Thoracic aorta (tissue), 2 donors: ENCODE measurements around the gene AMPD3. TPM values are rescaled to one million over a fixed set of nuclear protein-coding genes. Genes with fewer than 3 reads are reported as not detected.

Source experiments
- ATAC-seq: fragments of 150-250 bp; one replicate; pipeline ENCODE4 v1.8.0; 2017; ENCODE audit warnings: low read depth; ENCODE audit not compliant: insufficient number of reproducible peaks, low FRiP score
- DNase-seq: peaks from one replicate; pipeline ENCODE4 v3.0.0-alpha.2; 2020; ENCODE audit warnings: low spot score
- H3K27ac ChIP-seq, 2 donors: fragments of 200-600 bp; sonication (generic); 1 replicate in 1 of 2; 2 replicates in 1 of 2; pipeline ENCODE4 v1.5.1; 2016; ENCODE audit warnings: mild to moderate bottlenecking in 2 of 2, moderate library complexity in 2 of 2
- H3K27me3 ChIP-seq: fragments of 200-600 bp; sonication (generic); replicated peaks from 2 replicates; pipeline ENCODE4 v1.6.0; 2016; ENCODE audit warnings: mild to moderate bottlenecking; ENCODE audit not compliant: insufficient read depth
- H3K36me3 ChIP-seq: fragments of 200-600 bp; sonication (generic); one replicate; pipeline ENCODE4 v1.5.1; 2016
- H3K4me1 ChIP-seq, 2 donors: fragments of 200-600 bp; sonication (generic); 1 replicate in 1 of 2; 2 replicates in 1 of 2; pipeline versions ENCODE4 v1.5.1 to v1.6.0; 2016; ENCODE audit warnings: low read depth in 2 of 2, mild to moderate bottlenecking in 1 of 2; ENCODE audit not compliant: control insufficient read depth in 1 of 2
- H3K4me3 ChIP-seq: fragments of 200-600 bp; sonication (generic); 2 replicates; pipeline ENCODE4 v1.5.1; 2016; ENCODE audit warnings: mild to moderate bottlenecking
- H3K9me3 ChIP-seq: fragments of 200-600 bp; sonication (generic); 2 replicates; pipeline ENCODE4 v1.5.1; 2016
- CTCF ChIP-seq: fragments of 200-600 bp; sonication (generic); IDR thresholded peaks from one replicate; pipeline ENCODE4 v1.5.1; 2019; ENCODE audit warnings: antibody characterized with exemption
- total RNA-seq, 2 donors: library from RNA; depleted of rRNA; stranded (reverse); fragments of >200 nt; gene quantifications; one replicate each; pipeline versions ENCODE4 v1.1.0 to v1.2.3, GENCODE V29; 2016

AMPD3 gene
- total RNA-seq, 2 donors from 2014 or later, result 7.0 to 17.6 TPM

GRCh38 chr11:10550503-10551289 lies 95.6 kb downstream of the AMPD3 start:
- TF ChIP-seq CTCF, result no peak
- no peak overlapping the region for H3K27ac ChIP-seq
- H3K36me3 ChIP-seq, result no peaks in the 10 kb centered on the region
- H3K9me3 ChIP-seq, result peaks cover 3% of the 10 kb centered on the region
- H3K4me1 ChIP-seq, result no peaks in the 10 kb centered on the region
- H3K27me3 ChIP-seq, result no peaks in the 10 kb centered on the region
- DNase-seq (no peak), ATAC-seq (no peak)
- H3K4me3 ChIP-seq, result no peak overlapping the region

- Histone ChIP-seq H3K4me3 (no peak overlapping the region), H3K27me3 (no peaks in the 10 kb centered on the region), H3K9me3 (peaks cover 3% of the 10 kb centered on the region), H3K4me1 (no peaks in the 10 kb centered on the region), H3K27ac (no peak overlapping the region), H3K36me3 (no peaks in the 10 kb centered on the region)
- no peak for DNase-seq
- ATAC-seq, result no peak
- TF ChIP-seq CTCF, result no peak
These were observed 96.2 kb downstream of the AMPD3 start for GRCh38 chr11:10551290-10551592.

GRCh38 chr11:10551845-10552352 lies 96.8 kb downstream of the AMPD3 start:
- H3K9me3 ChIP-seq, result peaks cover 3% of the 10 kb centered on the region
- H3K4me3 ChIP-seq, result no peak overlapping the region
- DNase-seq (no peak), ATAC-seq (no peak)
- H3K27me3 ChIP-seq, result no peaks in the 10 kb centered on the region
- no peak overlapping the region for H3K27ac ChIP-seq
- no peak for TF ChIP-seq CTCF
- H3K4me1 ChIP-seq, result no peaks in the 10 kb centered on the region
- H3K36me3 ChIP-seq, result no peaks in the 10 kb centered on the region

GRCh38 chr11:10556590-10556989 lies 101.5 kb downstream of the AMPD3 start:
- no peak for TF ChIP-seq CTCF
- Histone ChIP-seq H3K4me3 (no peak overlapping the region), H3K36me3 (no peaks in the 10 kb centered on the region), H3K27me3 (no peaks in the 10 kb centered on the region), H3K4me1 (no peaks in the 10 kb centered on the region), H3K9me3 (peaks cover 3% of the 10 kb centered on the region), H3K27ac (no peak overlapping the region)
- DNase-seq (no peak), ATAC-seq (no peak)

Other genes starting within 250 kb of the AMPD3 start
- gene SBF2, start 161.0 kb upstream of the AMPD3 start, total RNA-seq, result 10 to 100 TPM; 53.8 to 60.8 TPM
- 100 to 1,000 TPM in 1 of 2 donors, 10 to 100 TPM in 1; 50.0 to 193 TPM for gene ADM, start 150.2 kb upstream of the AMPD3 start, total RNA-seq
- 10 to 100 TPM; 37.3 to 47.2 TPM for gene RNF141, start 85.9 kb downstream of the AMPD3 start, total RNA-seq
- gene LYVE1, start 113.4 kb downstream of the AMPD3 start, total RNA-seq, result 100 to 1,000 TPM in 1 of 2 donors, 10 to 100 TPM in 1; 81.5 to 121 TPM
- 100 to 1,000 TPM; 281 to 393 TPM for gene IRAG1, start 238.5 kb downstream of the AMPD3 start, total RNA-seq